HEK293 (cell line): ENCODE data around the gene SBK2.

ENCODE experiments used
- OVOL3 ChIP-seq: fragments of 450-650 bp; formaldehyde crosslinking; IDR thresholded peaks from 2 replicates; pipeline ENCODE4 v1.5.1; 2016; ENCODE audit warnings: missing biosample characterization, missing genetic modification characterization
- PRDM1 ChIP-seq: fragments of 450-650 bp; formaldehyde crosslinking; IDR thresholded peaks from 2 replicates; pipeline ENCODE4; 2016; ENCODE audit warnings: missing biosample characterization, missing genetic modification characterization
- YY1 ChIP-seq: fragments of 450-650 bp; formaldehyde crosslinking; IDR thresholded peaks from 2 replicates; pipeline ENCODE4 v1.5.1; 2018; ENCODE audit warnings: missing biosample characterization, missing genetic modification characterization
- ZBTB1 ChIP-seq: fragments of 450-650 bp; formaldehyde crosslinking; IDR thresholded peaks from 2 replicates; pipeline ENCODE4 v1.5.1; 2016; ENCODE audit warnings: missing biosample characterization, missing genetic modification characterization
- ZBTB21 ChIP-seq: fragments of 450-650 bp; formaldehyde crosslinking; IDR thresholded peaks from 2 replicates; pipeline ENCODE4 v1.5.1; 2017; ENCODE audit warnings: missing biosample characterization, missing genetic modification characterization
- ZNF501 ChIP-seq: fragments of 450-650 bp; formaldehyde crosslinking; IDR thresholded peaks from 2 replicates; pipeline ENCODE4 v1.5.1; 2016; ENCODE audit warnings: missing biosample characterization, missing genetic modification characterization
- ZNF623 ChIP-seq: fragments of 450-650 bp; formaldehyde crosslinking; IDR thresholded peaks from 2 replicates; pipeline ENCODE4 v1.5.1; 2016; ENCODE audit warnings: missing biosample characterization, missing genetic modification characterization
- ZNF626 ChIP-seq: fragments of 450-650 bp; sonication (Bioruptor Pico); formaldehyde crosslinking; IDR thresholded peaks from 2 replicates; pipeline ENCODE4 v1.5.1; 2018; ENCODE audit warnings: missing biosample characterization, missing genetic modification characterization, inconsistent platforms
- TF ChIP-seq, protein P1 (sequence below): fragments of 450-650 bp; formaldehyde crosslinking; IDR thresholded peaks from 2 replicates; pipeline ENCODE4 v1.5.1; 2016; ENCODE audit warnings: missing biosample characterization, missing genetic modification characterization
- TF ChIP-seq, protein P2 (sequence below): fragments of 450-650 bp; formaldehyde crosslinking; IDR thresholded peaks from 2 replicates; pipeline ENCODE4 v1.5.1; 2016; ENCODE audit warnings: missing biosample characterization, missing genetic modification characterization
- TF ChIP-seq, protein P3 (sequence below): fragments of 450-650 bp; formaldehyde crosslinking; IDR thresholded peaks from 2 replicates; pipeline ENCODE4 v1.5.1; 2016; ENCODE audit warnings: missing biosample characterization, missing genetic modification characterization

DNA sequence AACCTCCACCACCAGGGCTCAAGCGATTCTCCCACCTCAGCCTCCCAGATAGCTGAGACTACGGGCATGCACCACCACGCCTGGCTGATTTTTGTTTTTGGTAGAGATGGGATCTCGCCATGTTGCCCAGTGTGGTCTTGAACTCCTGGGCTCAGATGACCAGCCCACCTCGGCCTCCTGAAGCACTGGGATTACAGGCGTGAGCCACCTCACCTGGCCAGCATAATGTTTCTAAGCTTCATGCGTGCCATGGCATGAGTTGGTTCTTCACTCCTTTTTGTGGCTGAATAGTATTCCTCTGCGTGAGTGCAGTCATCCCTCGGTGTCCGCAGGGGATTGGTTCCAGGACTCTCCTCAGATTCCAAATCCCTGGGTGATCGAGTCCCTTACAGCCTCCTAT lies 47.9 kb upstream of the SBK2 start:
- TF ChIP-seq, protein P1, sequence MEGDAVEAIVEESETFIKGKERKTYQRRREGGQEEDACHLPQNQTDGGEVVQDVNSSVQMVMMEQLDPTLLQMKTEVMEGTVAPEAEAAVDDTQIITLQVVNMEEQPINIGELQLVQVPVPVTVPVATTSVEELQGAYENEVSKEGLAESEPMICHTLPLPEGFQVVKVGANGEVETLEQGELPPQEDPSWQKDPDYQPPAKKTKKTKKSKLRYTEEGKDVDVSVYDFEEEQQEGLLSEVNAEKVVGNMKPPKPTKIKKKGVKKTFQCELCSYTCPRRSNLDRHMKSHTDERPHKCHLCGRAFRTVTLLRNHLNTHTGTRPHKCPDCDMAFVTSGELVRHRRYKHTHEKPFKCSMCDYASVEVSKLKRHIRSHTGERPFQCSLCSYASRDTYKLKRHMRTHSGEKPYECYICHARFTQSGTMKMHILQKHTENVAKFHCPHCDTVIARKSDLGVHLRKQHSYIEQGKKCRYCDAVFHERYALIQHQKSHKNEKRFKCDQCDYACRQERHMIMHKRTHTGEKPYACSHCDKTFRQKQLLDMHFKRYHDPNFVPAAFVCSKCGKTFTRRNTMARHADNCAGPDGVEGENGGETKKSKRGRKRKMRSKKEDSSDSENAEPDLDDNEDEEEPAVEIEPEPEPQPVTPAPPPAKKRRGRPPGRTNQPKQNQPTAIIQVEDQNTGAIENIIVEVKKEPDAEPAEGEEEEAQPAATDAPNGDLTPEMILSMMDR (tag by site-specific recombination) = no peak
- no peak for TF ChIP-seq ZBTB21 (tag by site-specific recombination)
- TF ChIP-seq ZNF623 (tag by site-specific recombination) = no peak
- no peak for TF ChIP-seq ZBTB1
- TF ChIP-seq OVOL3 = no peak
- TF ChIP-seq, protein P2, sequence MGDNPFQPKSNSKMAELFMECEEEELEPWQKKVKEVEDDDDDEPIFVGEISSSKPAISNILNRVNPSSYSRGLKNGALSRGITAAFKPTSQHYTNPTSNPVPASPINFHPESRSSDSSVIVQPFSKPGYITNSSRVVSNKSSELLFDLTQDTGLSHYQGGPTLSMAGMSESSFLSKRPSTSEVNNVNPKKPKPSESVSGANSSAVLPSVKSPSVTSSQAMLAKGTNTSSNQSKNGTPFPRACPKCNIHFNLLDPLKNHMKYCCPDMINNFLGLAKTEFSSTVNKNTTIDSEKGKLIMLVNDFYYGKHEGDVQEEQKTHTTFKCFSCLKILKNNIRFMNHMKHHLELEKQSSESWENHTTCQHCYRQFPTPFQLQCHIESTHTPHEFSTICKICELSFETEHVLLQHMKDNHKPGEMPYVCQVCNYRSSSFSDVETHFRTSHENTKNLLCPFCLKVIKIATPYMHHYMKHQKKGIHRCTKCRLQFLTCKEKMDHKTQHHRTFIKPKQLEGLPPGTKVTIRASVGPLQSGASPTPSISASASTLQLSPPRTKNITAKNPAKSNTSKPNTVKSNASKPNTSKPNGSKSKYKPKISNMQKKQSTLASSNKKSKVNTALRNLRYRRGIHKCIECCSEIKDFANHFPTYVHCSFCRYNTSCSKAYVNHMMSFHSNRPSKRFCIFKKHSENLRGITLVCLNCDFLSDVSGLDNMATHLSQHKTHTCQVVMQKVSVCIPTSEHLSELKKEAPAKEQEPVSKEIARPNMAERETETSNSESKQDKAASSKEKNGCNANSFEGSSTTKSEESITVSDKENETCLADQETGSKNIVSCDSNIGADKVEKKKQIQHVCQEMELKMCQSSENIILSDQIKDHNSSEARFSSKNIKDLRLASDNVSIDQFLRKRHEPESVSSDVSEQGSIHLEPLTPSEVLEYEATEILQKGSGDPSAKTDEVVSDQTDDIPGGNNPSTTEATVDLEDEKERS (tag by site-specific recombination) = no peak
- TF ChIP-seq PRDM1 (tag by site-specific recombination) = no peak
- TF ChIP-seq ZNF626 = no peak
- TF ChIP-seq, protein P3, sequence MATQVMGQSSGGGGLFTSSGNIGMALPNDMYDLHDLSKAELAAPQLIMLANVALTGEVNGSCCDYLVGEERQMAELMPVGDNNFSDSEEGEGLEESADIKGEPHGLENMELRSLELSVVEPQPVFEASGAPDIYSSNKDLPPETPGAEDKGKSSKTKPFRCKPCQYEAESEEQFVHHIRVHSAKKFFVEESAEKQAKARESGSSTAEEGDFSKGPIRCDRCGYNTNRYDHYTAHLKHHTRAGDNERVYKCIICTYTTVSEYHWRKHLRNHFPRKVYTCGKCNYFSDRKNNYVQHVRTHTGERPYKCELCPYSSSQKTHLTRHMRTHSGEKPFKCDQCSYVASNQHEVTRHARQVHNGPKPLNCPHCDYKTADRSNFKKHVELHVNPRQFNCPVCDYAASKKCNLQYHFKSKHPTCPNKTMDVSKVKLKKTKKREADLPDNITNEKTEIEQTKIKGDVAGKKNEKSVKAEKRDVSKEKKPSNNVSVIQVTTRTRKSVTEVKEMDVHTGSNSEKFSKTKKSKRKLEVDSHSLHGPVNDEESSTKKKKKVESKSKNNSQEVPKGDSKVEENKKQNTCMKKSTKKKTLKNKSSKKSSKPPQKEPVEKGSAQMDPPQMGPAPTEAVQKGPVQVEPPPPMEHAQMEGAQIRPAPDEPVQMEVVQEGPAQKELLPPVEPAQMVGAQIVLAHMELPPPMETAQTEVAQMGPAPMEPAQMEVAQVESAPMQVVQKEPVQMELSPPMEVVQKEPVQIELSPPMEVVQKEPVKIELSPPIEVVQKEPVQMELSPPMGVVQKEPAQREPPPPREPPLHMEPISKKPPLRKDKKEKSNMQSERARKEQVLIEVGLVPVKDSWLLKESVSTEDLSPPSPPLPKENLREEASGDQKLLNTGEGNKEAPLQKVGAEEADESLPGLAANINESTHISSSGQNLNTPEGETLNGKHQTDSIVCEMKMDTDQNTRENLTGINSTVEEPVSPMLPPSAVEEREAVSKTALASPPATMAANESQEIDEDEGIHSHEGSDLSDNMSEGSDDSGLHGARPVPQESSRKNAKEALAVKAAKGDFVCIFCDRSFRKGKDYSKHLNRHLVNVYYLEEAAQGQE (tag by site-specific recombination) = no peak
- TF ChIP-seq YY1 (tag by site-specific recombination) = no peak
- TF ChIP-seq ZNF501 (tag by site-specific recombination) = no peak
